Mesodermal cell (in vitro differentiated cells): ENCODE results near the gene EPHB2.

Experiments
- H3K27ac ChIP-seq: 2 replicates; pipeline ENCODE4 v1.7.0; 2013; ENCODE audit warnings: mild to moderate bottlenecking, low read depth, low read length, moderate library complexity; ENCODE audit not compliant: severe bottlenecking
- H3K36me3 ChIP-seq: 2 replicates; pipeline ENCODE4 v1.7.1; 2013; ENCODE audit warnings: mild to moderate bottlenecking, low read length, moderate library complexity; ENCODE audit not compliant: control insufficient read depth, insufficient read depth
- H3K4me1 ChIP-seq: one replicate; pipeline ENCODE4 v1.7.1; 2013; ENCODE audit warnings: mild to moderate bottlenecking, low read length; ENCODE audit not compliant: insufficient read depth, control insufficient read depth, poor library complexity, severe bottlenecking
- H3K4me3 ChIP-seq: 2 replicates; pipeline ENCODE4 v1.7.0; 2013; ENCODE audit warnings: low read length, control low read depth, mild to moderate bottlenecking; ENCODE audit not compliant: insufficient read depth, poor library complexity, severe bottlenecking; ENCODE audit errors: extremely low read depth
- H3K9me3 ChIP-seq: 2 replicates; pipeline ENCODE4 v1.7.1; 2013; ENCODE audit warnings: mild to moderate bottlenecking, low read length, moderate library complexity; ENCODE audit not compliant: control insufficient read depth
- WGBS, 2 experiments: methylation state at CpG; one replicate each; pipeline ENCODE4 v1.1.5; 2013; ENCODE audit warnings: missing lambda C conversion rate in 2 of 2; ENCODE audit not compliant: insufficient coverage in 2 of 2; 5-methylcytosine and 5-hydroxymethylcytosine counted together

The EPHB2 gene

DNA sequence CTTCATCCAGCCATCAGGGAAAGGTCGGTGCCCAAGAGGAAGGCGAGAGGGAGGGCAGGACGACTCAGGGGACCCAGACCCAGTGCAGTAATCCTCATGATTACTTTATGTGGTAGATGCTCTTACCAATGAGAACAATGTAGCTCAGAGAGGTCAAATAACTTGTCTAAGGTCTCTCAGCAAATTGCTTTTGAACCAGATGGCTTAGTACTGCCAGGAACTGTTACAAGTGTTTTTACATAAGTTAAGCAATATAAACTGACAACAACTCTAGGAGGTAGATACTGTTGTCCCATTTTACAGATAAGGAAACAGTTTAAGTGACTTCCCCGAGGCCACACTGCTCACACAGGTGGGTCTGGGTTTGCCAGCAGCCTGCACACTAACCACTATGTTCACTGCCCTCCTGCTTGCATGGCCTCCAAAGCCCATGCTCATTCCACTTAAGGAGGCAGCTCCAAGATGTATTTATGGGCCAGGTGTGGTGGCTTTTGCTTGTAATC, 150.3 kb downstream of the EPHB2 start:
- Histone ChIP-seq H3K27ac (no peak overlapping the region), H3K9me3 (no peaks in the 10 kb centered on the region)
- 95 to 98% methylated on average over 4 of the region's 4 CpGs for WGBS, 2 experiments

DNA sequence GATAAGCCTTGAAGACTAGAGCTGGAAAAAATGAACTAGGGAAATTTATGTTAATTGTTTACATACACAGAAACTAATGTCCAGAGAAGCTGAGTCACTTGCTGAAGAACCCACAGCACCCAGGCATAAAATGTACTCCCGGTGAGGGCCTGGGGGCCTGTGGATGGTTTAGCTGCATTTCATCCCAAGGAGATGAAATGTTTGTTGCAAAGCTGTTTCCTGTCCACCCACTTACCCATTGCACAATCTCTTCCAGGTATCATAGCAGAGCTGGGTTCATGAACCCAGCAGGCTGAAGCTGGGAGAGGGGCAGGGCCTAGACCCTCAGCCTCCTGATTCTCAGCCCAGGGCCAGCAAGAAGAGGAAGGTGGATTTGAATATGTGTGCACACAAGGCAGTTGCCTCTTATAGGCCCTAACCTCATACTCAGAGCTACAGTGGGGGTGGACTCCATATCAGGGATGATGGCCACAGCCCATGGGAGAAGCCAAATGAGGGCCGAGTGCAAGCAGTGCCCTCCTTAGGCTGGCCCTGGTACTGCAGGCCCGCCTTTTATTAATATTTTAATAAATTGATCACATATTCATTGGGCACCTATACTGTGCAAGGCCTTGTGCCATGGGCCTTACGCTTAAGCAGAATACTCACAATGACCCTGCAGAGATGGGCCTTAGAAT, 151.3 kb downstream of the EPHB2 start:
- no peaks in the 10 kb centered on the region for H3K4me1 ChIP-seq
- WGBS, 2 experiments, result 57% methylated on average over 1 of the region's 4 CpGs; no CpG with 5 or more reads in 1 of the 2 experiments
- H3K4me3 ChIP-seq, result no peak overlapping the region
- H3K9me3 ChIP-seq, result no peaks in the 10 kb centered on the region
- peak overlapping the region; percentile 8 for H3K27ac ChIP-seq
- no peaks in the 10 kb centered on the region for H3K36me3 ChIP-seq

More for the DNA sequence above, 150.3 kb downstream of the EPHB2 start:
- no peak overlapping the region for H3K4me3 ChIP-seq
- H3K36me3 ChIP-seq, result no peaks in the 10 kb centered on the region
- H3K4me1 ChIP-seq, result no peaks in the 10 kb centered on the region

DNA sequence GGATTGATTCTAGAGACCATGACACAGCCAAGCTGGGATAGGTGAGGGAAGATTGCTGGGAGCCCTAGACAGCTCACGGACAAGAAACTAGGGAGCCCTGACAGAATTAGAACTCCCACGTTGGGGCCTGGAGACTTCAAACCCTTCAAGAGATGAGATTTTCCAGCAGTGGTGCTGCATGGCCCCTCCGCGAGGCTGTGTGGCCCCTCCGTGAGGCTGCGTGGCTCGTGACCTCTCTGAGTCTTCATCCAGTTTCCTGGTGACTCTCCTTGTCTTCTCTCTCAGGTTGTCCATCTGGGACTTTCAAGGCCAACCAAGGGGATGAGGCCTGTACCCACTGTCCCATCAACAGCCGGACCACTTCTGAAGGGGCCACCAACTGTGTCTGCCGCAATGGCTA, 152.1 kb downstream of the EPHB2 start:
- no peaks in the 10 kb centered on the region for H3K9me3 ChIP-seq

DNA sequence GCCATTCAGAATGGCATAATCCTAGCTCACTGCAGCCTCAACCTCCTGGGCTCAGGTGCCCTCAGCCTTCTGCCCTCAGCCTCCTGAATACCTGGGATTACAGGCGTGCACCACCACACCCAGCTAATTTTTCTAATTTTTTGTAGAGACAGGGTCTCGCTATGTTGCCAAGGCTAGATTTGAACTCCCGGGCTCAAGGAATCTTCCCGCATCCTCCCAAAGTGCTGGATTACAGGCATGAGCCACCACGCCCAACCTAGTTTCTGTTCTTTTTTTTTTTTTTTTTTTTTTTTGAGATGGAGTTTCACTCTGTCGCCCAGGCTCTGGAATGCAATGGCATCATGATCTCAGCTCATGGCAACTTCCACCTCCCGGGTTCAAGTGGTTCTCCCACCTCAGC, 153.1 kb downstream of the EPHB2 start:
- H3K27ac ChIP-seq, result no peak overlapping the region
- 83 to 87% methylated on average over 4 to 7 of the region's 7 CpGs for WGBS, 2 experiments
- H3K4me1 ChIP-seq, result no peaks in the 10 kb centered on the region
- H3K36me3 ChIP-seq, result peaks cover 7% of the 10 kb centered on the region
- no peaks in the 10 kb centered on the region for H3K9me3 ChIP-seq
- H3K4me3 ChIP-seq, result no peak overlapping the region

More for the DNA sequence above, 152.1 kb downstream of the EPHB2 start:
- Histone ChIP-seq H3K36me3 (peaks cover 7% of the 10 kb centered on the region), H3K4me3 (no peak overlapping the region), H3K4me1 (no peaks in the 10 kb centered on the region), H3K27ac (no peak overlapping the region)
- WGBS, 2 experiments, result 95 to 96% methylated on average over 9 of the region's 9 CpGs

DNA sequence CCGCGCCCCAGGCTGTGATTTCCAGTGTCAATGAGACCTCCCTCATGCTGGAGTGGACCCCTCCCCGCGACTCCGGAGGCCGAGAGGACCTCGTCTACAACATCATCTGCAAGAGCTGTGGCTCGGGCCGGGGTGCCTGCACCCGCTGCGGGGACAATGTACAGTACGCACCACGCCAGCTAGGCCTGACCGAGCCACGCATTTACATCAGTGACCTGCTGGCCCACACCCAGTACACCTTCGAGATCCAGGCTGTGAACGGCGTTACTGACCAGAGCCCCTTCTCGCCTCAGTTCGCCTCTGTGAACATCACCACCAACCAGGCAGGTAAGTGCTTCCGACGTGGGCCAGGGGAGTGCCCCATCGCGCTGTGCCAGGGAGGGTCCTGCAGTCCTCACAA, 154.2 kb downstream of the EPHB2 start:
- Histone ChIP-seq H3K4me1 (no peaks in the 10 kb centered on the region), H3K9me3 (no peaks in the 10 kb centered on the region), H3K27ac (no peak overlapping the region), H3K4me3 (no peak overlapping the region), H3K36me3 (peaks cover 7% of the 10 kb centered on the region)
- 94 to 98% methylated on average over 17 to 21 of the region's 24 CpGs for WGBS, 2 experiments

DNA sequence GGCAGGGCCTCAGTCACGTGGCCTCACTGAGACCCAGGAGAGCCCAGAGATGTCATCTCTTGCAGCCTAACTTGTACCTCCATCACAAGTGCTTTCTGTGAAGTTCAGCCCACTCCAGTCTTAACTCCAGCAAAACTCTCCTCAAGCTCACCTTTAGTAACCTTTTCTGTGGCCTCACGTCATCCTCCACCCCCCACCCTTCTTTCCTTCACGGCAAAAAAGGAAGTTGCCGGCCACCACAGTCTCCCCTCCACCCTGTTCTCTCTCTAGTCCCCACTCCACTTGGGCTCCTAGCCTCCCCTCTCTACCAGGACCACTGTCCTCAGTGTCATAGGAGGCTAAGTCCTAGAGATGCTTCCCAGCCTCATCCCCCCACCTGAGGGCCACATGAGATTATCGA, 155.1 kb downstream of the EPHB2 start:
- H3K9me3 ChIP-seq, result no peaks in the 10 kb centered on the region
- no peak overlapping the region for H3K27ac ChIP-seq
- H3K4me3 ChIP-seq, result no peak overlapping the region
- peaks cover 7% of the 10 kb centered on the region for H3K36me3 ChIP-seq
- WGBS, 2 experiments, result 93 to 95% methylated on average over 4 to 5 of the region's 5 CpGs
- H3K4me1 ChIP-seq, result no peaks in the 10 kb centered on the region

DNA sequence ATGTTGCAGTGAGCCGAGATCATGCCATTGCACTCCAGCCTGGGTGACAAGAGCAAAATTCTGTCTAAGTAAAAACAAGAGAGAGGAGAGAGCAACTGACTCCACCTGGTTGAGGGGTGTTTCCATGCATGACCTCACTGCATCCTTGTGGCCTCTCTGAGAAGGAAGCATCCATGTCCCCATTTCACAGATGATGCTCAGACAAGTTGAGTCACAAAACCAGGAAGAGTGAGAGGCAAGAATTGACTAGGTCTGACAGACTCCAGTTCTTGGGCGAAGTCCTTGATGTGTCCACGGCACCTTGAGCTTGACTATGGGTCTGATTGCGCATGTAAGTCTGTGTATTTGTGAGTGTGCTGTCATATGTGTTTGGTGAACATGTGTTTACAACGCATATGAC, 156.2 kb downstream of the EPHB2 start:
- H3K36me3 ChIP-seq, result peaks cover 10% of the 10 kb centered on the region
- no peak overlapping the region for H3K4me3 ChIP-seq
- H3K27ac ChIP-seq, result no peak overlapping the region
- no peaks in the 10 kb centered on the region for H3K4me1 ChIP-seq
- WGBS, 2 experiments, result 94 to 98% methylated on average over 5 of the region's 5 CpGs
- no peaks in the 10 kb centered on the region for H3K9me3 ChIP-seq

DNA sequence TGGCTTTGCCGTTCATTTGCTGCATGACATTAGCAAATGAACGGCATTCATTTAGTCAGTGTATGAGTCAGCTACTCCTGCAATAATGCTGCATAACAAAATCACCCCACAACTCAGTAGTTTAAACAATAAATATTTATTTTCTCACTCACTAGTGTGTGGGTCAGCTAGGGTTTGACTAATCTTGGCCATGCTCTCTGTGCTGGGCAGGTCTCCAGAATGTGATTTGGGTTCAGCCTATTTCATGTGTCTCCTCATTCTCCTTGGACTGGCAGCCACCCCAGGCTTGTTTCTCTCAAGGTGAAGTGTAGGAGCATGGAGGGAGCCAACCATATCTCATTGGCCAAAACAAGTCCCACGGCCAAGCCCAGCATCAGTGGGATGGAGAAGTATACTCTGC, 157.7 kb downstream of the EPHB2 start:
- peaks cover 10% of the 10 kb centered on the region for H3K36me3 ChIP-seq
- H3K9me3 ChIP-seq, result no peaks in the 10 kb centered on the region
- 100% methylated on average over 2 of the region's 3 CpGs for WGBS, 2 experiments

DNA sequence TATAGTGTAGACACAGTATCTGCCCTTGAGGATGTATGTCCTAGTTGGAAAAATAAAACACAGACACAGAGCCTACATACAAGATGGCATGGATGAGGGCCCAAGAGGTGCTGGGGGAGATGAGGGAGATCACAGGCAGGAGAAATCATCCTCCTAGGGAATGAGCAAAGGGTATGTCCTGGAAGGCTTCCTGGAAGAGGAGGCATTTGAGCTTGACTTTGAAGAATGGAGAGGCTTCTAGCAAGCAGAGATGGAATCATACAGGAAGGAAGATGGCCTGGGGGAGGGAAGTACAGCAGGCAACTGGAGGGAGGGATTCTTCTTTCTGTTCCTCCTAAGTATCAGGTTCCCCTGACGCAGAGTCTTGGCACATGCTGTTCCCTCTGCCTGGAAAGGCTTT, 158.7 kb downstream of the EPHB2 start:
- Histone ChIP-seq H3K36me3 (peaks cover 10% of the 10 kb centered on the region), H3K27ac (no peak overlapping the region), H3K4me1 (no peaks in the 10 kb centered on the region), H3K4me3 (no peak overlapping the region), H3K9me3 (no peaks in the 10 kb centered on the region)
- WGBS, 2 experiments, result 100% methylated on average over 1 of the region's 1 CpG

More for the DNA sequence above, 157.7 kb downstream of the EPHB2 start:
- no peaks in the 10 kb centered on the region for H3K4me1 ChIP-seq
- H3K27ac ChIP-seq, result no peak overlapping the region
- H3K4me3 ChIP-seq, result no peak overlapping the region

DNA sequence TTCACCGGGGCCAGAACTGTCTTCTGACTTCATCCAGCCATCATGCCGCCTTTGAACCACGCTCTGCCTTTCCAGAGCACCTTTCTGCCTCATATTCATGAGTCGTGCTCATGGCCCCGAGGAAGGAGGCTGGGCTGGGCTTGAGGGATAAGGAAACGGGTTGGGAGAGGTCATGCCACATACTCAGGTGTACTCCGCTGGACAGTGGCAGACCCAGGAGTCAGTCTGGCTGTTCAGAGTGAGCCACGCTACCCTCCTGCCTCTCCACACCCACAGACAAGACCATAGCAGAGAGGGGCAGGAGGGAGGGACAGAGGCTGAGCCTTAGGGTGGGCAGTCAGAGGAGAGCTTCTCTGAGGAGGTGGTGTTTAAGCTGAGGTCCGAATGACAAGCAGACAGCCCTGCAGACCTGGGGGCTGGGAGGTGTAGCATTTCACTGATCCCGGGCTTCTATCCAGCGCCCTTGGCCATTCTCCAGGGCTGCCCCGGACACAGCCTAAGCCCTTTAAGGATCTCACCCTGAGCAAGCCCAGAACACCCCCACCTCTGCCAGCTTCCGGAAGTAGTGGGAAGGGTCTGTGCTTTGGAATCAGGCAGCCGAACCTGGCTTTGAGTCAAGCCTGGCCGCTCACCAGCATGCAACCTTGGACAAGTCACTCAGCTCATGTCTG, 159.7 kb downstream of the EPHB2 start:
- 85 to 86% methylated on average over 10 to 12 of the region's 15 CpGs for WGBS, 2 experiments

More for the DNA sequence above, 159.7 kb downstream of the EPHB2 start:
- Histone ChIP-seq H3K9me3 (no peaks in the 10 kb centered on the region), H3K4me3 (no peak overlapping the region), H3K27ac (no peak overlapping the region), H3K36me3 (peaks cover 10% of the 10 kb centered on the region), H3K4me1 (peaks cover 2% of the 10 kb centered on the region)
